ENCODE measurements around the gene TNNC2.

DNA sequence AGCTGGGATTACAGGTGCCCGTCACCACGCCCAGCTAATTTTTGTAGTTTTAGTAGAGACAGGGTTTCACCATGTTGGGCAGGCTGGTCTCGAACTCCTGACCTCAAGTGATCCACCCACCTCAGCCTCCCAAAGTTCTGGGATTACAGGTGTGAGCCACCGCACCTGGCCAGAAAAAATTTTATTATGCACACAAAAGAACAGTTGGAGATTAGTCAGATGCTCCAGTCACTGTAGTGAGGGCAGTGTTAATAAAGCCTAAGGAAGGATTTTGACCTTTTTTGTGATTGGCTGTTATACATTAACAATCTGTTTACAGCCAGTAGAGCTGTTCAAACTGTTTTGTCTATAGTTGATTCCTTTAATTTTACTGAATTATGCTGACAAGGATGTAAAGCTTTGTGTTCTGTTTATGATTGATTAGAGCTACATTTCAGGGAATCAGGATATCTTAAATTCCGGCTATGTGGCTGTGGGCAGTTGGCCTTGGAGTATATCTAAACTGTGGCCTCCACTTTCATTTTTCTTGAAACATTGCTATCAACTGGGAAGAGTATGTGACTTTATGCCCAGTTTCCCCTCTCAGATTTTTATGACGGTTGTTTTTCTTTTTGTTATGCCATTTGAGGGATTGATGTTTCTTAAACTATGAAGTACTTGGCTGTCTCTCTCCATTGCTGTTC, 40.2 kb upstream of the TNNC2 start:
- TF ChIP-seq, protein P1, sequence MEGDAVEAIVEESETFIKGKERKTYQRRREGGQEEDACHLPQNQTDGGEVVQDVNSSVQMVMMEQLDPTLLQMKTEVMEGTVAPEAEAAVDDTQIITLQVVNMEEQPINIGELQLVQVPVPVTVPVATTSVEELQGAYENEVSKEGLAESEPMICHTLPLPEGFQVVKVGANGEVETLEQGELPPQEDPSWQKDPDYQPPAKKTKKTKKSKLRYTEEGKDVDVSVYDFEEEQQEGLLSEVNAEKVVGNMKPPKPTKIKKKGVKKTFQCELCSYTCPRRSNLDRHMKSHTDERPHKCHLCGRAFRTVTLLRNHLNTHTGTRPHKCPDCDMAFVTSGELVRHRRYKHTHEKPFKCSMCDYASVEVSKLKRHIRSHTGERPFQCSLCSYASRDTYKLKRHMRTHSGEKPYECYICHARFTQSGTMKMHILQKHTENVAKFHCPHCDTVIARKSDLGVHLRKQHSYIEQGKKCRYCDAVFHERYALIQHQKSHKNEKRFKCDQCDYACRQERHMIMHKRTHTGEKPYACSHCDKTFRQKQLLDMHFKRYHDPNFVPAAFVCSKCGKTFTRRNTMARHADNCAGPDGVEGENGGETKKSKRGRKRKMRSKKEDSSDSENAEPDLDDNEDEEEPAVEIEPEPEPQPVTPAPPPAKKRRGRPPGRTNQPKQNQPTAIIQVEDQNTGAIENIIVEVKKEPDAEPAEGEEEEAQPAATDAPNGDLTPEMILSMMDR (conservative IDR thresholded peaks at IDR 0.05; ENCODE audit: low read depth, low read length), result no peak
- no peak for TF ChIP-seq EZH2 (IDR thresholded peaks at IDR 0.05; ENCODE audit: borderline replicate concordance, low read depth, low read length, poor library complexity, severe bottlenecking)

Measured in A673 (cell line).